ENCODE results near the gene DAD1. TPM values are rescaled to one million over a fixed set of nuclear protein-coding genes. Genes with fewer than 3 reads are reported as not detected.

DAD1 gene
- total and polyA plus RNA-seq, 7 donors = 115 to 274 (median 160) TPM

- intact Hi-C loops (cut with DNase I) = no loop called here
- H3K36me3 ChIP-seq = peaks cover 52 to 100% (median 80%) of the 10 kb centered on the region in 4 donors
- H3K4me3 ChIP-seq = no peak overlapping the region
- WGBS, 2 donors = 85 to 88% methylated on average over 3 of the region's 3 CpGs
- no peak for DNase-seq
- TF ChIP-seq CTCF (IDR thresholded peaks at IDR 0.05) (no peak), EP300 (IDR thresholded peaks at IDR 0.05) (no peak), POLR2A (IDR thresholded peaks at IDR 0.05) (no peak), POLR2AphosphoS5 (IDR thresholded peaks at IDR 0.05) (no peak)
- no peaks in the 10 kb centered on the region for H3K4me1 ChIP-seq
- no peak overlapping the region for H3K27ac ChIP-seq
- no peaks in the 10 kb centered on the region for H3K27me3 ChIP-seq
- H3K9me3 ChIP-seq = no peaks in the 10 kb centered on the region
These were observed 18.3 kb upstream of the DAD1 start for GRCh38 chr14:22607291-22607690.

GRCh38 chr14:22606380-22606779 is 17.4 kb upstream of the DAD1 start:
- H3K36me3 ChIP-seq = peaks cover 60 to 99% (median 85%) of the 10 kb centered on the region in 4 donors
- intact Hi-C loops (cut with DNase I) = no loop called here

GRCh38 chr14:22602862-22603261 is 13.8 kb upstream of the DAD1 start:
- DNase-seq = no peak
- H3K9me3 ChIP-seq = no peaks in the 10 kb centered on the region
- H3K36me3 ChIP-seq = peaks cover 43 to 64% (median 57%) of the 10 kb centered on the region in 4 donors
- no peak overlapping the region for H3K27ac ChIP-seq
- intact Hi-C loops (cut with DNase I) = no loop called here
- TF ChIP-seq CTCF (IDR thresholded peaks at IDR 0.05) (no peak), POLR2A (IDR thresholded peaks at IDR 0.05) (no peak), EP300 (IDR thresholded peaks at IDR 0.05) (no peak), POLR2AphosphoS5 (IDR thresholded peaks at IDR 0.05) (no peak)
- H3K4me3 ChIP-seq = no peak overlapping the region
- peaks cover 0 to 21% (median 16%) of the 10 kb centered on the region in 4 donors for H3K4me1 ChIP-seq
- H3K27me3 ChIP-seq = no peaks in the 10 kb centered on the region

More at GRCh38 chr14:22606380-22606779, 17.4 kb upstream of the DAD1 start:
- Histone ChIP-seq H3K27me3 (no peaks in the 10 kb centered on the region), H3K4me3 (no peak overlapping the region), H3K4me1 (no peaks in the 10 kb centered on the region), H3K27ac (no peak overlapping the region), H3K9me3 (no peaks in the 10 kb centered on the region)
- no peak for TF ChIP-seq EP300 (IDR thresholded peaks at IDR 0.05)
- no peak for TF ChIP-seq POLR2A (IDR thresholded peaks at IDR 0.05)
- no peak for TF ChIP-seq POLR2AphosphoS5 (IDR thresholded peaks at IDR 0.05)
- TF ChIP-seq CTCF (IDR thresholded peaks at IDR 0.05) = no peak
- WGBS, 2 donors = 89 to 90% methylated on average over 6 of the region's 6 CpGs
- DNase-seq = no peak

GRCh38 chr14:22601996-22602395 is 13.0 kb upstream of the DAD1 start:
- Histone ChIP-seq H3K9me3 (no peaks in the 10 kb centered on the region), H3K36me3 (peaks cover 35 to 55% (median 48%) of the 10 kb centered on the region in 4 donors), H3K4me3 (no peak overlapping the region), H3K27me3 (no peaks in the 10 kb centered on the region), H3K4me1 (peaks cover 0 to 27% (median 22%) of the 10 kb centered on the region in 4 donors), H3K27ac (no peak overlapping the region)
- TF ChIP-seq CTCF (IDR thresholded peaks at IDR 0.05) (no peak), POLR2A (IDR thresholded peaks at IDR 0.05) (no peak), POLR2AphosphoS5 (IDR thresholded peaks at IDR 0.05) (no peak), EP300 (IDR thresholded peaks at IDR 0.05) (no peak)
- WGBS, 2 donors = 78 to 95% methylated on average over 5 of the region's 5 CpGs
- no peak for DNase-seq
- intact Hi-C loops (cut with DNase I) = no loop called here

- Histone ChIP-seq H3K27me3 (no peaks in the 10 kb centered on the region), H3K4me3 (no peak overlapping the region), H3K4me1 (peaks cover 0 to 27% (median 22%) of the 10 kb centered on the region in 4 donors), H3K27ac (no peak overlapping the region), H3K9me3 (no peaks in the 10 kb centered on the region), H3K36me3 (peaks cover 32 to 50% (median 43%) of the 10 kb centered on the region in 4 donors)
- intact Hi-C loops (cut with DNase I) = no loop called here
- DNase-seq = no peak
- 91 to 99% methylated on average over 2 of the region's 2 CpGs for WGBS, 2 donors
- no peak for TF ChIP-seq POLR2AphosphoS5 (IDR thresholded peaks at IDR 0.05)
- no peak for TF ChIP-seq CTCF (IDR thresholded peaks at IDR 0.05)
- TF ChIP-seq EP300 (IDR thresholded peaks at IDR 0.05) = no peak
- TF ChIP-seq POLR2A (IDR thresholded peaks at IDR 0.05) = no peak
These were observed 12.4 kb upstream of the DAD1 start for GRCh38 chr14:22601456-22601855.

Measured in sigmoid colon (tissue), 7 donors.